HepG2 (cell line): ENCODE measurements around the gene POLE4. TPM values are rescaled to one million over a fixed set of nuclear protein-coding genes. Genes with fewer than 3 reads are reported as not detected.

Source experiments
- CENPT ChIP-seq: sonication (generic); formaldehyde crosslinking; IDR thresholded peaks from 2 replicates; pipeline ENCODE4 v1.8.0; 2022; ENCODE audit warnings: low read depth, mild to moderate bottlenecking, moderate library complexity, missing genetic modification reagents
- GFI1 ChIP-seq: sonication (generic); formaldehyde crosslinking; IDR thresholded peaks from 2 replicates; pipeline ENCODE4 v1.5.0; 2020; ENCODE audit warnings: missing genetic modification reagents, mild to moderate bottlenecking, borderline replicate concordance
- HHEX ChIP-seq: IDR thresholded peaks from 2 replicates; pipeline ENCODE4 v1.6.1; 2016; ENCODE audit warnings: control low read depth
- KAT8 ChIP-seq: IDR thresholded peaks from 2 replicates; pipeline ENCODE4 v1.6.1; 2016; ENCODE audit warnings: missing genetic modification reagents, missing compliant biosample characterization
- MNT ChIP-seq: fragments of 450-650 bp; IDR thresholded peaks from 2 replicates; pipeline ENCODE4 v1.6.1; 2016
- NCOA1 ChIP-seq: sonication (generic); formaldehyde crosslinking; IDR thresholded peaks from 2 replicates; pipeline ENCODE4 v1.9.0; 2021; ENCODE audit warnings: missing genetic modification reagents
- POLR2G ChIP-seq: fragments of 200-400 bp; formaldehyde crosslinking; IDR thresholded peaks from 2 replicates; pipeline ENCODE4 v1.6.1; 2018; ENCODE audit warnings: mild to moderate bottlenecking, low read depth, low read length, moderate library complexity
- RERE ChIP-seq: IDR thresholded peaks from 2 replicates; pipeline ENCODE4 v1.6.1; 2016; ENCODE audit warnings: low read depth, missing genetic modification reagents, missing compliant biosample characterization
- TP53 ChIP-seq: sonication (generic); formaldehyde crosslinking; conservative IDR thresholded peaks from 2 replicates; pipeline ENCODE4 v1.4.0; 2020; ENCODE audit warnings: missing genetic modification reagents
- U2AF1 ChIP-seq: fragments of 200-400 bp; formaldehyde crosslinking; optimal IDR thresholded peaks from 2 replicates; pipeline ENCODE3; 2017; ENCODE audit warnings: mild to moderate bottlenecking, low read depth, low read length
- ZBTB3 ChIP-seq: sonication (generic); formaldehyde crosslinking; IDR thresholded peaks from 2 replicates; pipeline ENCODE4 v1.4.0; 2020; ENCODE audit warnings: low read depth, mild to moderate bottlenecking, moderate library complexity, missing genetic modification reagents, borderline replicate concordance
- ZBTB7B ChIP-seq: sonication (generic); formaldehyde crosslinking; IDR thresholded peaks from 2 replicates; pipeline ENCODE4 v1.4.0; 2020; ENCODE audit warnings: missing genetic modification reagents
- ZC3H13 ChIP-seq: sonication (generic); formaldehyde crosslinking; IDR thresholded peaks from 2 replicates; pipeline ENCODE4 v1.8.1; 2023; ENCODE audit warnings: mild to moderate bottlenecking, missing genetic modification reagents, moderate library complexity
- ZNF124 ChIP-seq: sonication (generic); formaldehyde crosslinking; IDR thresholded peaks from 2 replicates; pipeline ENCODE4 v1.4.0; 2020; ENCODE audit warnings: missing genetic modification reagents
- ZNF281 ChIP-seq: sonication (generic); formaldehyde crosslinking; IDR thresholded peaks from 2 replicates; pipeline ENCODE4 v1.4.0; 2020; ENCODE audit warnings: missing genetic modification reagents, borderline replicate concordance
- ZNF317 ChIP-seq: sonication (generic); formaldehyde crosslinking; IDR thresholded peaks from 2 replicates; pipeline ENCODE4 v1.5.0; 2020; ENCODE audit warnings: mild to moderate bottlenecking, missing genetic modification reagents
- ZNF335 ChIP-seq: sonication (generic); formaldehyde crosslinking; IDR thresholded peaks from 2 replicates; pipeline ENCODE4 v1.4.0; 2020; ENCODE audit warnings: missing genetic modification reagents
- ZNF337 ChIP-seq: sonication (generic); formaldehyde crosslinking; IDR thresholded peaks from 2 replicates; pipeline ENCODE4 v1.5.1; 2020; ENCODE audit warnings: missing genetic modification reagents, low read depth, mild to moderate bottlenecking, borderline replicate concordance
- ZNF572 ChIP-seq: sonication (generic); formaldehyde crosslinking; IDR thresholded peaks from 2 replicates; pipeline ENCODE4 v1.5.1; 2020; ENCODE audit warnings: mild to moderate bottlenecking, missing genetic modification reagents
- polyA plus RNA-seq, 8 experiments: library from polyadenylated mRNA; depleted of rRNA in 3 of 8; stranded (reverse) in 7 of 8; unstranded in 1 of 8; fragments of >200 nt; fragmentation: Illumina TruSeq in 4 of 8; extraction: Trizol in 4 of 8; gene quantifications; 2 replicates each; pipeline versions ENCODE4 v1.2.1 to v1.2.3, GENCODE V29; 2011 to 2016; ENCODE audit warnings: low read depth in 4 of 8, missing spikeins in 1 of 8, mixed read lengths in 1 of 8; ENCODE audit not compliant: insufficient read depth in 1 of 8
- total RNA-seq, 5 experiments: library from RNA; depleted of rRNA; stranded (reverse); fragments of >200 nt; fragmentation: Illumina TruSeq; extraction: Trizol; gene quantifications; 2 replicates each; pipeline ENCODE4 v1.2.3, GENCODE V29; 2016; ENCODE audit warnings: low read depth in 1 of 5

The POLE4 gene
- total and polyA plus RNA-seq, 2 of the 13 experiments (the other 11 are each of a cell fraction or from before 2014, with no cell fraction given): 106 to 116 TPM

GRCh38 chr2:74939919-74940812 is 18.3 kb upstream of the POLE4 start (continued):
- TF ChIP-seq ZNF281: peak; percentile 42; the same call in 1 of the 2 replicates
- TF ChIP-seq ZC3H13: 0 out of 2 replicates have a peak, but pooled peaks have one; percentile 51
- peak; percentile 91 for TF ChIP-seq GFI1 (CRISPR knock-in tag)
- TF ChIP-seq ZNF317 (CRISPR knock-in tag): peak; percentile 86
- TF ChIP-seq MNT: peak; percentile 48; the same call in 1 of the 2 replicates
- no peak for TF ChIP-seq ZNF124 (CRISPR knock-in tag)
- TF ChIP-seq U2AF1: no peak
- TF ChIP-seq HHEX (CRISPR knock-in tag): peak; percentile 92
- no peak; the same call in none of the 2 replicates for TF ChIP-seq ZBTB3
- peak; percentile 71 for TF ChIP-seq KAT8
- TF ChIP-seq ZBTB7B (CRISPR knock-in tag): peak; percentile 48; the same call in 1 of the 2 replicates
- TF ChIP-seq ZNF572 (CRISPR knock-in tag): no peak
- no peak for TF ChIP-seq POLR2G
- TF ChIP-seq CENPT (CRISPR knock-in tag): no peak
- peak; percentile 22; the same call in 1 of the 2 replicates for TF ChIP-seq ZNF337
- 0 out of 2 replicates have a peak, but pooled peaks have one; percentile 34 for TF ChIP-seq ZNF335 (CRISPR knock-in tag)
- TF ChIP-seq NCOA1 (CRISPR knock-in tag): 0 out of 2 replicates have a peak, but pooled peaks have one; percentile 64
- 0 out of 2 replicates have a peak, but pooled peaks have one; percentile 53 for TF ChIP-seq TP53 (CRISPR knock-in tag)
- peak; percentile 97 for TF ChIP-seq RERE
